AG04449 (cell line): ENCODE measurements around the gene SLC12A3.

Source experiments
- CTCF ChIA-PET: fragments of 350-600 bp; formaldehyde crosslinking; extraction: SDS; loops from one replicate; lab custom pipeline; 2021; ENCODE audit warnings: antibody characterized with exemption; lab: Yijun Ruan, JAX
- POLR2A ChIA-PET: fragments of 400-600, 350-600 bp; formaldehyde crosslinking; extraction: SDS; loops from one replicate; lab custom pipeline; 2020; ENCODE audit warnings: antibody characterized with exemption, inconsistent platforms; lab: Yijun Ruan, JAX
- DNase-seq: peaks from one replicate; pipeline ENCODE4 v3.0.0-alpha.2; 2010; ENCODE audit warnings: low read depth, low spot score
- H3K4me3 ChIP-seq: 2 replicates; pipeline ENCODE4 v1.5.1; 2011; ENCODE audit warnings: low read depth, mild to moderate bottlenecking, control low read depth, low read length
- CTCF ChIP-seq: IDR thresholded peaks from one replicate; pipeline ENCODE4 v1.5.1; 2011; ENCODE audit warnings: mild to moderate bottlenecking, moderate library complexity, low read length, control low read depth, inconsistent platforms; ENCODE audit not compliant: insufficient read depth; ENCODE audit errors: missing control alignments

The SLC12A3 gene

GRCh38 chr16:56832768-56833167, 32.2 kb upstream of the SLC12A3 start:
- CTCF ChIA-PET: interaction anchor here (1.1 kb wide), 1 partner anchor 34 kb away, joined by 3 read pairs; no protein-coding TSS in a partner anchor
- POLR2A ChIA-PET: no interaction called here
- no peak for DNase-seq
- TF ChIP-seq CTCF: no peak
- H3K4me3 ChIP-seq: no peak overlapping the region

- POLR2A ChIA-PET: interaction anchor here (0.6 kb wide), 1 partner anchor 17 kb away, joined by 3 read pairs; no protein-coding TSS in a partner anchor
Observed at GRCh38 chr16:56833243-56833970, 31.6 kb upstream of the SLC12A3 start.

GRCh38 chr16:56835320-56835719, 29.7 kb upstream of the SLC12A3 start:
- H3K4me3 ChIP-seq: no peak overlapping the region
- ChIA-PET CTCF (interaction anchor here (1.5 kb wide), 1 partner anchor 17 kb away, joined by 7 read pairs; no protein-coding TSS in a partner anchor), POLR2A (no interaction called here)
- no peak for DNase-seq
- TF ChIP-seq CTCF: no peak

More at GRCh38 chr16:56833243-56833970, 31.6 kb upstream of the SLC12A3 start:
- H3K4me3 ChIP-seq: no peak overlapping the region
- TF ChIP-seq CTCF: no peak
- no peak for DNase-seq
- CTCF ChIA-PET: interaction anchor here (1.0 kb wide), 1 partner anchor 128 kb away, joined by 3 read pairs; the partner anchor contains the start of gene CETP

- CTCF ChIA-PET: interaction anchor here (0.6 to 2.7 kb wide), 3 partner anchors 11 to 107 kb away, joined by 3 to 10 read pairs (median 7); no protein-coding TSS in a partner anchor
- H3K4me3 ChIP-seq: no peak overlapping the region
- no peak for TF ChIP-seq CTCF
- POLR2A ChIA-PET: interaction anchor here (0.5 to 0.9 kb wide), 2 partner anchors 11 to 17 kb away, joined by 3 read pairs; no protein-coding TSS in a partner anchor
- no peak for DNase-seq
Observed at GRCh38 chr16:56836410-56837230, 28.4 kb upstream of the SLC12A3 start.

- ChIA-PET POLR2A (no interaction called here), CTCF (interaction anchor here (0.8 to 5.1 kb wide), 5 partner anchors 13 to 46 kb away, joined by 3 to 21 read pairs (median 10); no protein-coding TSS in a partner anchor)
- no peak overlapping the region for H3K4me3 ChIP-seq
- no peak for TF ChIP-seq CTCF
- DNase-seq: no peak
Observed at GRCh38 chr16:56838622-56839337, 26.2 kb upstream of the SLC12A3 start.
